ENCODE results near the gene FARP1.

FARP1 gene

DNA sequence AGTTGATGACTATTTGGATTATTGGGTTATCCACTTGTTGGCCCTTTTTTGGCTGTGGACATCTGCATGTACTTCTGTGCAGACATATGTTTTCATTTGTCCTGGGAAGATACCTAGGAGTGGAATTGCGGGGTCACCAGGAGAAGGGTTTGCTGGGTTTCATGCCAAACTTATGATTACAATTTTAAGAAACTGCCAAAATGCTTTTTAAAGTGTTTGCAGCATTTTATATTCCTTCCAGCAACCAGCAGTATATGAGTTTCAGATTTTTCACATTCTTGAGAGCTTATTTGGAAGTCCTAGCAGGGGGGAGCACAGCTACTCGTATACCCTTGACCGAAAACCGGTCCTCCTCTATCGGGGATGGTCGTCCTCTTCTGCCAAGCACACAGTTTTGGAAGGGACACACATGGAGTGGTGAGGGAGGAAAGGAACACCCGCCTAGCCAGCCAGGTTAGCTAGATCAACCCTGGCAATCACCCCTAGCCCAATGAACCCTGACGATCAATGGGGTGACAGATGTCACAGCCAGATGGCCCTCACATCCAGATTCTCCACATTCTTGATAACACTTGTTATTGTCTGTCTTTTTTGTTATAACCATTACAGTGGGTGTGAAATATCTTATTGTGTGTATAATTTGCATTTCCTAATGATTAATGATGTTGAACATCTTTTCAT lies 60.9 kb downstream of the FARP1 start:
- DNase-seq = no peak

DNA sequence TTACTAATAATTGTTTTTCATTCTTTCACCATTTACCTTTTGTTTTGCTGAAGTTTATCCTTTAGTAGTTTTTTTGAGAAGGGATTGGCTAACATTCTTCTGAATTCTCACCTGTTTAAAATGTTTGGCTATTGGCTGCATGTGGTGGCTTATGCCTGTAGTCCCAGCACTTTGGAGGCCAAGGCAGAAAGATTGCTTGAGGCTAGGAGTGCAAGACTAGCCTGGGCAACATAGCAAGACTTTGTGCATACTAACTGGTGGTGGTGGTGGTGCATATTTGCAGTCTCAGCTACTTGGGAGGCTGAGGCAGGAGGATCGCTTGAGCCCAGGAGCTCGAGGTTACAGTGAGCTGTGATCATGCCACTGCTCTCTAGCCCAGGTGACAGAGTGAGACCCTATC lies 61.7 kb downstream of the FARP1 start:
- no peak for DNase-seq

DNA sequence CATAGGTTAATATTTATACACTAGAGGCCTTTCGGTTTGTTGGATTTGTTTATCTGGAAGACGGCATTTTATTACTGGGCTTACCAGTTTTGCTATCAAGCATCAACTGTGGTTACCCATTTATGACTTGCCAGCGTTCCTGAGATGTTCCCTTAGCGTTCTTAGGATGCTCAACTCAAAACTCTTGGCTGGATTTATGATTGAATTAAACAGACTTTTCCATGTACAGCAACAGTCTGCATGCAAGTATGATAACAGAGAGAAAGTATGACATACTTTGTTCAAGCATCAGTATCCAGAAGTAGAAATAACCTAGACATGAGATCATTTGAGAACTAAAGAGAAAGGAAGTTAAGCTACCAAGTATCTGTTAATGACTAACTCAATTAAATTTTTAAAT lies 64.1 kb downstream of the FARP1 start:
- DNase-seq = no peak

DNA sequence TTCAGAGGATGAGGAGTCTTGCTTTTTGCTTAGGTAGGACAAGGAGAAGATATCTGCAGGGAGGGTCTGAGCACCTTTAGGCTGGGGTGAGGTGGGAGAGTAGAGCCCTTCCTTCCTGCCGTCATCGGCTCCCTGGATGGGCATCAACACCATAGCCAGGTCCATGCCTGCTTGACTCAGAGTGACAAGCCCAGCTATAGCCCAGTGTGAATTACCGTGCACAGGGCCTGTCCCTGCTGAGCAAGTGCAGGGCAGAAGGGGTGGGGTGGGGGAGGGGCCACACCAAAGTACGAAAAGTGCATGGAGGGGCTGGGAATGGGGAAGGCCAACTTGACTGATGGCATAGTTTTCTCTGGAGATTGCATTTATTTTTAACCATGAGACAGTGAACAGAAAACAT lies 64.5 kb downstream of the FARP1 start:
- no peak for DNase-seq

DNA sequence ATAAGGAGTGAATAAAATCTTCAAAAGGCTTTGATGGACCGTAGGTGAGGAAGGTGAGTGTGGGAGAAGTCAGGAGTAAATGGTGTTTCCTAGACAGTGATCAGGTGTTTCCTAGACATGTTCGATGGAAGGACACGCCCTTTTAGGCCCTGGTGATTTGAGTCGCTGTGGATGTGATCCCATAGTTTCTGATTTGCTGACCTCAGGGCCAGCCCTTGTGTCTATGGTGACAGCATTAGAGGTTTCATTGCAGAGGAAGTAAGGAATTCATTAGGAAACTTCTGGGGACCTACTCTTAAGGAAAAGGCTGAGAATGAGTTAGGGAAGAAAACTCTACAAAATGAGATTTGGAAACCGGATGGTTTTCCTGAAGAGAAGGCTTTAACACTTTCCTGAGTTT lies 65.7 kb downstream of the FARP1 start:
- DNase-seq = no peak

DNA sequence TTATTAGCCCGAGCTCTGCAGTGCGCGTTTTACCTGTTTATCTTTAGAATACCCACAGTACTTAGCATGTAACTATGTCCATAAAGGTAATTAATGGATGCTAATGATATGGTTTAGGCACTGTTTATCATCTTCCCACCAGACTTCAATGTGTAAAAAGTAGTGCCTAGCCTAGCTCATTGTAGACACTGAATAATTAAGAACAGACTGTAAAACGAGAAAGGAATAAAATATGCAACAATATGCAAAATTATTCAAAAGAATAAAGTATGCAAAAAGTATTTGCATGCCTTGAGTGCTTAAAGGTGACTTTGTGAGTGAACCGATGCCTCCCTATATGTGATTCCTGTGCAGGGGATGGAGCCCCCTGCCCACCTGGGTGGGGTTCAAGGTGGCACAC lies 69.9 kb downstream of the FARP1 start:
- no peak for DNase-seq

DNA sequence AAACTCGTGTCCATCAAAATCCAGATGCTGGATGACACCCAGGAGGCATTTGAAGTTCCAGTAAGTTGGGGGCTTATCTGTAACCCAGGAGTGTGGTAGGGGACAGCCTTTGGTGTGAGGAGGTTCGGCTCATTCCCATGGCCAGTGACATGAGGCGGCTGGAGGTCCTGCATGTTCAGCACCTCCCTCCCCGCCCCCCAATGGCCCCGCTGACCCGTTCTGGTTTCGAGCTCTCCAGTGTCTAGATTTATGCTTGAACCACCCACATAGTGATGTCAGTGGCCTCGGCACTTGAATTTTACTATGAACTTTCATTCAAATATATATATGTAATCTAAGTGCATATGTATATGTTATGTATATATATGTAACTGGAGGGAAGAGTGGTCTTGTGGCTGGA lies 70.5 kb downstream of the FARP1 start:
- no peak for DNase-seq

DNA sequence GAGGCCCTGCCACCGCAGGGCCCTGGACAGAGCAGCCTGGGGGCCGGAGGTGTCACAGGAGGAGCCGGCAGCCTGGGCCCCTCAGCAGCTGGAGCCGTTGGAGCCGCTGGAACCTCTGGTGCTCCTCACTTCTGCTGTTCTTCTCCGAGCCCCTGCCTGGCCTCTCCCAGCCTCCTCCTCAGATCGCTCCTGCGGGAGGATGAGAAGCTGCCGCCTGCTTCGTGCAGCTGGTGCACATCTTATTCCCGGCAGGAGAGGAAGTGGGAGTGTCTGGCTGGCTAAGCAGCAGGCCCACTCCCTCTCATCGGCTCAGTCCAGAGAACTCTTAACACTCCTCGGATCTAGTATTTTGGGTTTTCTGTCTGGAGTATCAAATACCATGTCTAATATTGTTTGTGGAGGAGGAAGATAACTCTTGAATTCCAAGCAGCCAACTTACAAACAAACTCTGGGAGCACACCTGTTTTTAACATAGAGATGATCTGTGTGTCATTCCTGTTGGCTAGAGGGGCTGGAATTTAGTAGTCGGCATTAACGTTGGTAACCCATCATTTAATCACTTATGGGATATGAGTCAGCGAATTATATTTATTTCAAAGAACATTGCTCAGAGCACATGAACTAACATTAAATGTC lies 71.2 kb downstream of the FARP1 start:
- DNase-seq = no peak

DNA sequence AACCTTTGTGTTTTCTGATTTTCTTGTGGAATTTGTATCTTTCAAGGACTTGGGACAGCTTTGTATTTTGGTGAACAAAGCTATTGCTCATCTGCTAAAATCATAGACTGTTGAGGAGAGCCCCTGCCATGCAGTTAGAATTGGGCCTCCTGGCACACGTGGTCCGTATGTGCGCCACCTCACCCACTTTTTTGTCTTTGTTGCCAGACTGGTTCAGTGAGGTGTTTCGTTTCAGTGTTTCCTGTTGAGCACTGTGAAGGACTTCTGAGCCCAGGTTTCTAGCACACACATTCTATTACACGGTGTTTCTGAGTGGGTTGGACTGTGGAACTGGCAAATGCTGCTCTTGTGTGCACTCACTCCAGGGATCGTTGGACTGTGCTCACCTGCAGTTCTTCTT lies 71.8 kb downstream of the FARP1 start:
- DNase-seq = no peak

DNA sequence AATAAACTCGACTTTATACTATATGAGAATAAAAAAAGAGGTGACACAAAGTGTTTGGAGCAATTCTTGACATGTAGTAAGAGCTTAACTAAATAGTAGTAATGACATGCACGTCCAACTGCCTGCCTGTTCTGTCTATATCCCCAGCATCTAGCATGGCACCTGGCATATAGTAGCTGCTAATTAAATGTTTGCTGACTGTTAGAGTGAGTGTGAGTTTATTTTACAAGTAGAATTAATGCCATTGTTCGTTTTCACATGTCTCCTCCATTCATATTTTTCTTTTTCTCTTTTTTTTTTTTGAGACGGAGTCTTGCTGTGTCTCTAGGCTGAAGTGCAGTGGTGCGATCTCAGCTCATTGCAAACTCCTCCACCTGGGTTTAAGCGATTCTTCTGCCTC lies 72.6 kb downstream of the FARP1 start:
- no peak for DNase-seq

DNA sequence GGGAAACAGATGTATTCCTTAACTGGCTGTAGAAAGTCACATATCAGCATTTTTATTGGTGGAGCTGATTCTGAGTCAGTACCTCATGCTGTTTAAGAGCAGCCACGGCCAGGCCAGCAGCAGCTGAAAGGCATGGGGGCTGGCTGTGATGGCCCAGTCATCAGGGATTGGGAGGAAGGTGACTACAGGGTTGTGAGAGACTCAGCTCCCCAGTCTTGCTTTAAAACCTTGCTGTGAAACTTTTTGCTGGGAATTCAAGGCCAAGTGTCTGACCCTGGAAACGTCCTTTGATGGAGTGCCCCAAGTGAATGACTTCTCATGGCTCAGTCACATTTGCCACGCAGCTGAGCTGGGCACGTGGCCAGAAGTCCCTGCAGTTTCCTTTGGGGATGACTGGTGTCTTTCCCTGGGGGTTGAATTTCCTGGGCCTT lies 73.3 kb downstream of the FARP1 start:
- DNase-seq = no peak

DNA sequence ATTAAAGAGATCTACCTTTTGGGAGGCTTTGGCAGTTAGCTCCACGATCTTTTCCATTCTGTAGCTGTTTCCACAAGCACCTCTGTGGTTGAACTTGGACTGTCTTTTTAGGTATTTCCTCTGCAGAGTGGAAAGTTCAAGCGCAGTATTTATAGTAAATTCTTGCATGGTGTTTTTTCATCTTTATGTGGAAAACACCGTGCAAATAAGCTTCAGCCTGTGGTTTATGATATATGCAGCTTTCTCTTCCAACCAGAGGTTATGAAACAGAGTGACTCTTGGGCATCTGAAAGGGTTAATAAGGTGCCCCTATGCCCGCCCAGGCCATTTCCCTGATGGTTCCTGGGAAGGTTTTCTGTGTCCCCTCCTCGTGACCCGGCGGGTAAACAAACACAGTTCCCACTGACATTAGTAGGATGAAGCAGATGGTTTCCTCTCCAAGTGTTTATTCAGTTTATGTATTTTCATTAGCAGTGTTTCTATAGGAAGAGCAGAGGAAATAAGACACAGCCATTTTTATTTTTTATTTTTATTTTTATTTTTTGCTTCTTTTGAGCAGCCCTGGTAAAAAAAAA lies 73.9 kb downstream of the FARP1 start:
- DNase-seq = no peak

DNA sequence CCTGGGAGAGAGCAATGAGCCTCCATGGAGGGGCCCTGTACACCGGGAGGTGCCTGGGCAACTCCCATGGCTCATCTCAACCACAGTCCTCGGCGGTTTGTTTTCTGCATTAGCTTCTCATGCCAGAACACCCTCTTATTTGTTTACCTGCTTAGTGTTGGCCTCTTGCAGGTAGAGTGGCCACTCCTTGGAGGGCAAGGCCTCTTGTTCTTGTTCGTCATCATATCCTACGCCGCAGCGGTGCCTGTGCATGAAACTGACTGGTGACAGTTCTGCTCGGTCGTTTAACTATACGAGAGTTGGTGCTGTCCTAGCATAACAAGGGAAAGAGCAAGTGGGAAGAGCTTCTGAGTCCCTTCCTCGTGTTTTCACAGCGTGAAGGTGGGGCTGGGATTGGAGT lies 74.7 kb downstream of the FARP1 start:
- DNase-seq = no peak

DNA sequence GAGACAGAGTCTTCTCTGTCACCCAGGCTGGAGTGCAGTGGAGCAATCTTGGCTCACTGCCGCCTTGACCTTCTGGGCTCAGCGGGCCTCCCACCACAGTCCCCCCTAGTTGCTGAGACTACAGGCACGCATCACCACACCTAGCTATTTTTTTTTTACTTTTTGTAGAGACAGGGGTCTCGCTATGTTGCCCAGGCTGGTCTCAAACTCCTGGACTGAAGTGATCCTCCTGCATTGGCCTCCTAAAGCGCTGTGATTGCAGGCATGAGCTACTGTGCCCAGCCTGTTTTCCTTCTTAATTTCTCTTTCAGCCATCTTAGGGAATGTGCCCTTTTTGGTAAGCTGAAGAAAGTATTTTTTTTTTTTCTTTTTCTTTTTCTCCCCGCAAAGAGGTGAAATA lies 76.8 kb downstream of the FARP1 start:
- DNase-seq = no peak

DNA sequence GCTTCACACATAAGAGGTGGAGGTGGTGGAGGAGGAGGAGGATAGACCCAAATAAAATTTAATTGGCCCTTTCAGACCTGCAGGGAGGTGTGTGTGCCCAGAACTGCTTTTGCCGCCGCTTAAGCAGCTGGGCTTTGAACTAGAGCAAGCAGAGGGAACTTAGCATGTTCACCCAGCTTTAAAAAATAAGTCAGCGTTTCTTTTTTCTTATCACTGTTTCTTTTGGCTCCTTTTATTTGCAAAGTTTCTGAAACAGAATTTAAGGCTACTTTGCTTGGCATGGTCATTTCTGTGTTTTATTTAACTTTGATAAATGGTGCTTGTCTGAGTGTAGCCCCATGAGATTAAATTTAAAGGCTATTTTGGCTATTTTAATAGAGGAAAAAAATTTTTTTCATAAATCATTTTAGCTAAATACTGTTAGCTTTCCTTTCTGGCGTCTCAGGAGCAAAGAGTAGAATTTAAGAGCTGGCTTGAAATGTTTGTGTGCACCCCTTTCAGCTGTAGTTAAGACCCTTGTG lies 77.4 kb downstream of the FARP1 start:
- no peak for DNase-seq

DNA sequence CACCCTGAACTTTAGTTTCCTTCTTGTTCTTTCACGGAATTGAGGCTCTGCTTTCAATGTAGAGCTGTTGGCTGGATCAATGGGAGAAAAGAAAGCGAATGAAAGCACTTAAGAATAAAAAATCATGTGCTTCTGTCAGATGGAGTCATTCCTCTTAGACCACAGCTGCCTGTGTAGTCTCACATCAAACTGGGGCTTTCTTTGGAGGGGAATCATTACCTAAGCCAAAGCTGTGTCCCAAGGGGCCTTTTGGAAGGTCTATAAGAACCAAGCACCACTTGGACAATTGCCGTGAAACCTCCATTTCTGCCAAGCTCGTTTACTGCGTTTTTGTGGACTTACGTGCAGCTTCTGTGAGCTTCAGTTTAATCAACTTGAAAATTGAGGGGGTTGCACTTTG lies 78.3 kb downstream of the FARP1 start:
- no peak for DNase-seq

DNA sequence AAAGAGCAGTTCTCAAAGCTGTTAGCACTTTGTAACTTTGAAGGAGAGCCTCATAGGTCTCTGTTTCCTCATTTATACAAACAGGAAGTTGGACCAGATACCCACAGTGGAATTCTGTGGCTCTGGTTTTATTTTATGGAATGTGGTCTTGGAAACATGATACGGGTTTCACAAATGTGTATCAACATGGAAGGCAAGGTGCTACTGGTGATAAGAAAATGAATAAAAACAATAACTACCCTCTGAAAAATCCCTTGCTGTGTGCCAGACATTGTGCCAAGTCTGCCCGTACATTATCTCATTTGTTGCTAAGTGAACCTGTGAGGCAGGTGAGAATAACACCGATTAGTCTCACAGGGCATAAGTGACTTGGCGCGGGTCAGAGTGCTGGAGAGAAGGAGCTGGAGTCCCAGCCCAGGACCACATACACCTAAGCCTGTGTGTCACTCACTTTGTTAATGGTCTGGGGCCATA lies 79.2 kb downstream of the FARP1 start:
- no peak for DNase-seq

DNA sequence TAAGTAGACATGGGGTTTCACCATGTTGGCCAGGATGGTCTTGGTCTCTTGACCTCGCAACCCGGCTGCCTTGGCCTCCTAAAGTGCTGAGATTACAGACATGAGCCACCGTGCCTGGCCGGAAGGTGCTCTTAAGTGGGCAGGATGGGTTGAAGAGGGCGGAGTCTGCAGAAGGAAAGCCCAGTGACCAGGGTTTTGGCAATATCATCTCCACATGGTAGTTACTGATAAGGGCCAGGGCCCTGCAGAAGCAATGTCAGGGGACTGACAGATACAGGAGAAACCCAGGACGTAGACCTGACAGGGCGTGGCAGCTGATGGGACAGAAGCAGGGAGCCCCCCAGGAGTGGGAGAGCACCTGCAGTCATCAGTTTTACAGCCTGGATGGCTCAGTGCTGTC lies 79.9 kb downstream of the FARP1 start:
- no peak for DNase-seq

DNA sequence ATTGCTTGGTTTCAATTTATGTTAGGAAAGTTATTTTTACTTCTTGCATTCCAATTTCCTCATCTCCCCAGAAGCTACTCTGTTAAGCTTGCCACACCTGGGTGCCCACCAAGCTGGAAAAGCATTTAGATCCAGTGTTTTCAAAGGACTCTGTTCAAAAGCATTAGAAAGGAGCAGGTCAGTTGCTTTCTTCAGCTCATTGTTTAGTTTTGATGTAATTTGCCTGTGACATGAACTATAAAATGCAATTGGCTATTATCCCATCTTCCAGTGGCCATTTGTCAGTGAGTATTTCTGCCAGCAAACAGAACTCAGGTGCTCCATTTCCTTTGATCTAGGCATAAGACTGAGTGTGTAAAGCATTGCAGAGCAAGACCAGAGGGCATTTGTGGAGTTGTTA lies 80.8 kb downstream of the FARP1 start:
- no peak for DNase-seq

DNA sequence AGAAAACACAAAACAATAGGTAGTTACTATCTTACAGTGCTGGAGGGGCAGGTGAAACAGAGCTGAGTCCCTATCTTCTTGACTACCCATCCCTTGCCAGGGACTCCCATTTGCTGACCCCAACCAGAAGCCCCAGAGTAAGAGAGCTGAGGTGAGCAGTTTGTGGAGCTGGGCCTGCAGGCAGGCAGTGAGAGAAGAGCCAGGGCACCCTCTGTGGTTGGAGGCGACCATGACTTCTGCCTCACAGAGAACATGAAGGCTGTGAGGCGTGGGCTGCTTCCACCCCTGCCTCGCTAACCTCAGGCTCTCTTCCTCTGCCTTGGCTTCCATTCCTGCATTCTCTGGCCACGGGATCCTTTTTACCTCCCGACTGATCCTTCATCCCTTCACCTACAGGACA lies 81.7 kb downstream of the FARP1 start:
- no peak for DNase-seq

DNA sequence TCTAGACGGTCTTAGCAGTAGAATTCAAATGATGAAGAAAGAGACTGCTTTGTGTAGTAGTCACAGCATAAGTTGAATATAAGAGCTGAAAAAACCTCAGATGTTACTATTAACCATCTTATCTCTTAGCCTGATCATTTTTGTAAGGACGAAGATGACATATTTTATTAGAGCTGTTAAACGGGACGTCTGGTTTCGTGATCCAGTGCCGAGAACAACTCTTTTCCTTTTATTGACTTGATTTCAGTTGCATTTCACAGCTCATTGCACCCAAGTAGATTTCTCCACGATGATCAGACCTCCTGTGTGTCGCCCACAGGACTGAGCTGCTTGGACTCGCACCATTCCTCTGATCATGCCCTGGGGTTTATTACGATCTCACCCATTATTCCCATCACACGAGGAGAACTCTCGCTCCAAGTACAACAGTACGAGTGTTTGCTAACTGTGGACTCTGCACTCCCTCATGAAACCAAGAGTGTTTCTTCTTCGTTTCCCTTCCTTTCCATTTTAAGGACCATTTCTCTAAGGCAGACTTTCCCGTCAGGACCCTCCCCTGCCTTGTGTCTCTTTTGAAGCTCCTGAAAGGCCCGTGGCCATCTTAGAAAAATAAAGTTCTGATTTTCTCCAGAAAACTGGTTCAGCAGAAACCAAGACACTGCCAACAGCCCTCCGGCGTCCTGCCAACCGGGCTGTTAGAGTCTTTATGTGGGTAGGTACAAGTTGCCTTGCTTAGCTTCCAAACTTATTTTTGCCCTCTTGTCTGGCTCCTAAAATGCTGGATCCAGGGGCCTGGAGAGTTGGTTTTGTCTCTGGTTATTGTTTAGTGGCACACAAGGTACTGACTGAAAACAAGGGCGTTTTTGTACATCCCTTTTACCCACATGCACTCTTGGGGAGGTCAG lies 82.4 kb downstream of the FARP1 start:
- DNase-seq = no peak

DNA sequence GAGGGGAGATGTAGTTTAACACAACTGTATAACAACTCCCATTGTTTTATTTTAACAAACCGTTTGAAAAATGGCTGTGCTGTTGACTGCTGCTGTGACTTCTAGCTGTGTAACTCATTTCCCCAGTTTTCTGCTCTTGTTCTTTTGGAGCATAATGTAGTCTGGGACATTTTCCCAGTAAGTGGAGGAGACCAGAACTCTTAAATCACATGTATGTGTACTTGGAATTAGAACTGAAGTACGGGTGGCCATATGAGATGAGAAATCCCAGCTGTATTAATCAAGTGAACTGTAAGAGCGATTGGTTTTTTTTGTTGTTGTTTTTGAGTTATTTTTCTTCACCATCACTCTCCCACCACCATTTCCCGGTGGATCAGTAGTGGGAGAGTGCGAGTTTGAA lies 83.6 kb downstream of the FARP1 start:
- DNase-seq = no peak

DNA sequence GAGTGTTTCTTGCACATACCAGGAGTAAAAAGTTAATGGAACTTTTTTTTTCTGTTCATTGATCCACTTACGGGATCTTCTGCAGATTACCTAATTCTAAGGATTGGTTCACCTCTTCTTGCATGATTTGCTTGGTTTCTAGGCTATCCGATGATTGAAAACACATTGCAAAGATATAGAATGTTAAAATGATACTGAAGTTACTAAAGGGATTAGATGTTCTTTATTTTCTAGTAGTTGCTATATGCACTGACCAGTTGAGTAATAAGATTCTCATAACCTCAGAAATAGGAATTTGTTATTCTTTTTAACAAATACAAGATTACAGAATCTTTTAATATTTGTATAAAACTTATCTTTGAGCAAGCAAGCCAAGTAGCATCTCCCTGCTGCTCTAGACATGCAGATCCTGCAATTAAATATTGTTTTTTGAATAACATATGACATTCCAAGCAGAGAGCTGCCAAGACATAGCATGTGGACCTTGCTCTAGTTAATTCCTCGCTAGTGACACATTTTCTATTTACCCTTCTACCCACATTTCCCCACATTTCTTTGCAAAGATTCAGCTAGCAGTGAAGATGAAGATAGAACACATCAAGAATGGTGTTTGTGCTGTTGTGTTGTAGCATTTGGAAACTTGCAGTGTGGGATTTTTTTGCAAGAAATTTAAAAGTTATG lies 85.9 kb downstream of the FARP1 start:
- no peak for DNase-seq

Measured in activated CD4-positive, alpha-beta T cell treated with anti-CD3 and anti-CD28 coated beads, Interleukin-10, Interleukin-2, amounts not matched to agents 100 ng/mL and 50 ng/mL, durations not matched to agents 16 hours and 8 hours (primary cell).